SU-DHL-6 (cell line): ENCODE measurements around the gene F2.

ENCODE experiments used
- CTCF ChIP-seq: fragments of 200-600 bp; sonication (generic); IDR thresholded peaks from one replicate; pipeline ENCODE4 v1.5.1; 2017; ENCODE audit warnings: antibody characterized with exemption, mild to moderate bottlenecking, low read length, moderate library complexity; ENCODE audit not compliant: insufficient read depth, poor library complexity, severe bottlenecking
- EZH2phosphoT487 ChIP-seq: fragments of 200-600 bp; sonication (generic), shearing (Covaris generic); conservative IDR thresholded peaks from 2 replicates; pipeline ENCODE4 v1.6.1; 2018; ENCODE audit warnings: mild to moderate bottlenecking, antibody characterized with exemption, low read length, moderate library complexity, mixed read lengths

GRCh38 chr11:46761807-46762206, 42.8 kb downstream of the F2 start:
- no peak for TF ChIP-seq CTCF
- no peak for TF ChIP-seq EZH2phosphoT487
